ENCODE data around the gene SLC22A12. TPM values are rescaled to one million over a fixed set of nuclear protein-coding genes. Genes with fewer than 3 reads are reported as not detected.

Gene SLC22A12
- total RNA-seq, 2 donors from 2014 or later, result not detected

DNA sequence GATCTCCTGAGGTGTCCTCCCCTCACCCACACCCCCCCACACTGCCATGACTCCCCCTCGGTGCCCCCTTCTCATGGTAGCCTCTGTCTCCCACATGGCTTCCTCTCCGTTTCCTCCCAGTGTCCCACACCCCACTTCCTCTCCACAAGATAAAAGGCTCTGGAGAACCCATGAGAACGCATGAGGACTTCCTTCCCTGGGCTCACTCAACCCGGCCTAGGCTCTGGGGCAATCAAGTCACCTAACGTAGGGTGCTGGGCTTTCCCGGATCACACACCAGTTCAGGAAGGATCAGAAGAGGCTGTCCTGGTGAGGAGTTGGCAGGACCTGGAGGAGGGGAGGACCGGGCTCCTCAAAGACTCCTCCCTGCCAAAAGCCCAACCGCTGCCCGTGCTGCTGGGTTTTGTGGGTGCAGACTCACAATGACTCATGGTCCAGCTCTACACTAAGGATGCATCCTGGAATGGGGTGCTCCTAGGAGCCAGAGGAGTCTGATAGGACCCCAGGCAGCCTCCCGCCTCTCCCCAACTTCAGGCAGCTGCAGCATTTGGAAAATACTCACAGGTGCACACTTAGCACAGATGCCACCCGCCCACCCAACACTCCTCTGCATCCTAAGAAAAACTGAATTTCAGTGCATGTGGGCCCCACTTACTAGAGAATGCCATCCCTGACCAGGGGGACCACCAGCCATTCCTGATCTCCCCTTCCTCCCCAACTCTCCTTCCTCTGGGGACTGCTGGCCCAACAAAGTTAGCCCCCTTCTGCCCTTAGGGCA lies 21.0 kb downstream of the SLC22A12 start:
- Histone ChIP-seq H3K4me1 (no peaks in the 10 kb centered on the region), H3K27me3 (no peaks in the 10 kb centered on the region), H3K27ac (no peak overlapping the region), H3K36me3 (replicated peaks in 1 of 2; ENCODE audit: insufficient read depth in 1 of 2, low read depth in 2 of 2) (no peaks in the 10 kb centered on the region), H3K9me3 (no peaks in the 10 kb centered on the region), H3K4me3 (no peak overlapping the region)
- no peak for TF ChIP-seq CTCF (IDR thresholded peaks at IDR 0.05)
- TF ChIP-seq POLR2A (IDR thresholded peaks at IDR 0.05), result no peak
- 66 to 77% methylated on average over 11 of the region's 11 CpGs for WGBS, 2 donors
- intact Hi-C loops (cut with DNase I), result no loop called here
- DNase-seq (no peak), ATAC-seq (no peak)

DNA sequence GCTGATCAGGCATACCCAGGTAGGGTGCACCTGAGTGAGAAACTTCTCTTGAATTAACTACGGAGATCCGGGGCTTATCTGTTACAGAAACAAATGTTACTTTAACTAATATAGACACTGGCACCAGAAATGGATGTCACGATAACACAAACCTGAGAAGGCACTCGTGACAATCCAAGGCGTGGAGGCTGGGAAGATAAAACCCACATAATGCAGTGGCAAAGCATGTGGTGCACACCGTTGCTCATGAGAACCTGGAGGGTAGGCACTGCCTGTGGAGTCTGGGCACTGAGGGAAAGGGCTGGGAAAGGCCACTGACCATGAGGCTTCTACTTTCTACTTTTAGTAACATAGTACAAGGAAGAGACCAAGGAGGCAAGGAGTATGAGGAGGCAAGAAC lies 22.6 kb downstream of the SLC22A12 start:
- WGBS, 2 donors, result 75 to 88% methylated on average over 6 of the region's 6 CpGs
- H3K4me1 ChIP-seq, result peaks cover 8% of the 10 kb centered on the region
- intact Hi-C loops (cut with DNase I), result no loop called here
- H3K36me3 ChIP-seq (replicated peaks in 1 of 2; ENCODE audit: insufficient read depth in 1 of 2, low read depth in 2 of 2), result no peaks in the 10 kb centered on the region
- no peak for DNase-seq
- no peaks in the 10 kb centered on the region for H3K27me3 ChIP-seq
- no peak overlapping the region for H3K27ac ChIP-seq
- ATAC-seq, result no peak
- no peaks in the 10 kb centered on the region for H3K9me3 ChIP-seq
- TF ChIP-seq POLR2A (IDR thresholded peaks at IDR 0.05), result no peak
- TF ChIP-seq CTCF (IDR thresholded peaks at IDR 0.05), result no peak
- H3K4me3 ChIP-seq, result no peak overlapping the region

- Histone ChIP-seq H3K27ac (no peak overlapping the region), H3K4me3 (no peak overlapping the region), H3K36me3 (replicated peaks in 1 of 2; ENCODE audit: insufficient read depth in 1 of 2, low read depth in 2 of 2) (no peaks in the 10 kb centered on the region), H3K4me1 (peaks cover 21% of the 10 kb centered on the region), H3K9me3 (no peaks in the 10 kb centered on the region), H3K27me3 (no peaks in the 10 kb centered on the region)
- 55 to 85% methylated on average over 4 to 5 of the region's 5 CpGs for WGBS, 2 donors
- ATAC-seq (no peak), DNase-seq (no peak)
- TF ChIP-seq CTCF (IDR thresholded peaks at IDR 0.05) (no peak), POLR2A (IDR thresholded peaks at IDR 0.05) (no peak)
- intact Hi-C loops (cut with DNase I), result no loop called here
Measured at GRCh38 chr11:64614917-64615316, 23.9 kb downstream of the SLC22A12 start.

DNA sequence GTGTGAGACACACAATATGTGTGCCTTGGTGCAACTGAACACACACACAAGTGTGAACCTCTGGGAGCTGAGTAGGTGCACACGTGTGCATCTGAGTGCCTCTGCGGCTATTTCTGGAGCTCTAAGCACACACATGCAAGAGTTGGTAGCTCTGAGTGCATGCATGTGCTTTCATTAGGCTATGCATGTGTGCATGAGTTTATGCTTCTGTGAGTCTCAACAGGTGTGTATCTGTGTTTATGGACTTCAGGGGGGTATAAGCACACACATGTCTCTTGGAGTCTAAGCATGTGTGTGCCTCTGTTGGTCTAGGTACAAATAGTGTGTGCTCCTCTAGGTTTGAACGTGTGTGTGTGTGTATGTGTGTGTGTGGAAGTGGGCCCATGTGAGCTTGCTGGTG lies 25.8 kb downstream of the SLC22A12 start:
- H3K27ac ChIP-seq, result no peak overlapping the region
- intact Hi-C loops (cut with DNase I), result no loop called here
- no peak overlapping the region for H3K4me3 ChIP-seq
- DNase-seq (no peak), ATAC-seq (no peak)
- no peaks in the 10 kb centered on the region for H3K27me3 ChIP-seq
- H3K9me3 ChIP-seq, result no peaks in the 10 kb centered on the region
- no peak for TF ChIP-seq POLR2A (IDR thresholded peaks at IDR 0.05)
- TF ChIP-seq CTCF (IDR thresholded peaks at IDR 0.05), result no peak
- peaks cover 36% of the 10 kb centered on the region for H3K4me1 ChIP-seq
- WGBS, 2 donors, result 90 to 93% methylated on average over 2 to 3 of the region's 3 CpGs
- no peaks in the 10 kb centered on the region for H3K36me3 ChIP-seq (replicated peaks in 1 of 2; ENCODE audit: insufficient read depth in 1 of 2, low read depth in 2 of 2)

DNA sequence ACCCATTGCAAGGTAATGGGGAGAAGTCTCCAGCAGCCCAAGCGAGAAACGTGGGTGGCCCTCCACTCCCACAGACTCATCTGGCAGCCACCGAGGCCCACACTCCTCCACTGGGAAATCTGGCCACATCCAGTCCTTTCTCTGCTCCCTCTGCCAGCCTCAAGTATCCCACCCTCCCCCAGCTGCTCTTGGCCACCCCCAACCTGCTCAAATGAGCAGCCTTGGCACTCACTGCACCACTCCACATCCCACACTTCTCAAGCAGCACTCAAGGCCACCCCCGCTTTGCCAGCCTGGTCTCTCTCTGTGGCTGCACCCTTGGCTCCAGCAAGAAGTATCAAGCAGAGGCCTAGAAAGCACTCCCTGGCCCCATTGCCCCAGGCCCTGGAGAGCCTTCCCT lies 28.2 kb downstream of the SLC22A12 start:
- no peaks in the 10 kb centered on the region for H3K9me3 ChIP-seq
- no peaks in the 10 kb centered on the region for H3K27me3 ChIP-seq
- H3K4me3 ChIP-seq, result no peak overlapping the region
- peak overlapping the region; percentile 22 to 74 (median 55) for H3K27ac ChIP-seq
- peaks cover 36% of the 10 kb centered on the region for H3K4me1 ChIP-seq
- 89 to 90% methylated on average over 4 of the region's 4 CpGs for WGBS, 2 donors
- DNase-seq, result peak in 1 of 4 donors; percentile 21
- intact Hi-C loops (cut with DNase I), result no loop called here
- TF ChIP-seq CTCF (IDR thresholded peaks at IDR 0.05) (no peak), POLR2A (IDR thresholded peaks at IDR 0.05) (no peak)
- H3K36me3 ChIP-seq (replicated peaks in 1 of 2; ENCODE audit: insufficient read depth in 1 of 2, low read depth in 2 of 2), result no peaks in the 10 kb centered on the region
- ATAC-seq, result no peak
